GM06990 (cell line): ENCODE measurements around the gene TFF2.

Source experiments
- DNase-seq: peaks from one replicate; pipeline ENCODE4 v3.0.0-alpha.2; 2011; ENCODE audit not compliant: insufficient read length; ENCODE audit errors: extremely low read depth
- H3K27me3 ChIP-seq: replicated peaks from 2 replicates; pipeline ENCODE4 v1.6.0; 2011; ENCODE audit warnings: low read length; ENCODE audit not compliant: control insufficient read depth, insufficient read depth
- H3K36me3 ChIP-seq: 2 replicates; pipeline ENCODE4 v1.5.1; 2011; ENCODE audit warnings: low read length; ENCODE audit not compliant: control insufficient read depth, insufficient read depth
- H3K4me3 ChIP-seq: replicated peaks from 2 replicates; pipeline ENCODE4 v1.5.1; 2011; ENCODE audit warnings: low read depth, mild to moderate bottlenecking, control low read depth, low read length
- CTCF ChIP-seq: IDR thresholded peaks from 2 replicates; pipeline ENCODE4 v1.5.1; 2011; ENCODE audit warnings: low read length, control low read depth, mild to moderate bottlenecking, inconsistent platforms; ENCODE audit not compliant: insufficient read depth, poor library complexity, severe bottlenecking

The TFF2 gene

GRCh38 chr21:42302076-42302650, 48.6 kb downstream of the TFF2 start:
- Histone ChIP-seq H3K27me3 (no peaks in the 10 kb centered on the region; the same call in none of the 2 replicates), H3K4me3 (no peak overlapping the region), H3K36me3 (no peaks in the 10 kb centered on the region)
- no peak for TF ChIP-seq CTCF
- no peak for DNase-seq

- no peaks in the 10 kb centered on the region; the same call in 1 of the 2 replicates for H3K27me3 ChIP-seq
- DNase-seq = no peak
- no peak overlapping the region for H3K4me3 ChIP-seq
- TF ChIP-seq CTCF = no peak
- no peaks in the 10 kb centered on the region for H3K36me3 ChIP-seq
Observed at GRCh38 chr21:42301371-42302075, 49.3 kb downstream of the TFF2 start.

- no peak for DNase-seq
- Histone ChIP-seq H3K27me3 (no peaks in the 10 kb centered on the region; the same call in 1 of the 2 replicates), H3K36me3 (no peaks in the 10 kb centered on the region), H3K4me3 (no peak overlapping the region)
- TF ChIP-seq CTCF = no peak
Observed at GRCh38 chr21:42300956-42301355, 49.8 kb downstream of the TFF2 start.

GRCh38 chr21:42300045-42300583, 50.7 kb downstream of the TFF2 start:
- no peak for TF ChIP-seq CTCF
- Histone ChIP-seq H3K36me3 (no peaks in the 10 kb centered on the region), H3K27me3 (no peaks in the 10 kb centered on the region; the same call in 1 of the 2 replicates), H3K4me3 (no peak overlapping the region)
- DNase-seq = no peak

- no peak for DNase-seq
- no peaks in the 10 kb centered on the region; the same call in 1 of the 2 replicates for H3K27me3 ChIP-seq
- H3K4me3 ChIP-seq = no peak overlapping the region
- H3K36me3 ChIP-seq = no peaks in the 10 kb centered on the region
- TF ChIP-seq CTCF = no peak
Observed at GRCh38 chr21:42299324-42300044, 51.3 kb downstream of the TFF2 start.
